GM12875 (cell line): ENCODE results near the gene GAB1.

ENCODE experiments used
- H3K4me3 ChIP-seq: one replicate; pipeline ENCODE4 v1.5.1; 2011; ENCODE audit warnings: low read depth, low read length, control low read depth
- TF ChIP-seq, protein P1 (sequence below): IDR thresholded peaks from 2 replicates; pipeline ENCODE4 v1.5.1; 2011; ENCODE audit warnings: low read depth, mild to moderate bottlenecking, control low read depth, inconsistent platforms, low read length, moderate library complexity, borderline replicate concordance; ENCODE audit not compliant: insufficient read depth

GAB1 gene

DNA sequence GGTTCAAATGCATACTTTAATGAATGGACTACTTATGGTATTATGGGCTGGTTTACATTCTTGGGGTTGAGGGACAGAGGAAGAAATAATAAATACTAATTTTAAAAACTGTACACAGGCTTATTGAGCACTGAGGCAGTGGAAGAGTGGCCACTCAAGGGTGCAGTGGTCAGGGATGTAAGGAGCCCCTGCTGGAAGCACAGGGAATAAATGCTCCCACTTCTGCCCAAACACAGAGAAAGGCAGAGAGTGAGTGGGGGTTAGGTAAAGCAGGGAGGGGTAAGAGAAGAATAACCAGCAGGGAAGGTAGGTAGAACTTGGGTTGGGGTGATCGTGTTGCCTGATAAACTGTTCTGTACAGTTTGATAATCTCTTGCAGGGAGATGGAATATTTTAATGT, 60.0 kb downstream of the GAB1 start:
- TF ChIP-seq, protein P1, sequence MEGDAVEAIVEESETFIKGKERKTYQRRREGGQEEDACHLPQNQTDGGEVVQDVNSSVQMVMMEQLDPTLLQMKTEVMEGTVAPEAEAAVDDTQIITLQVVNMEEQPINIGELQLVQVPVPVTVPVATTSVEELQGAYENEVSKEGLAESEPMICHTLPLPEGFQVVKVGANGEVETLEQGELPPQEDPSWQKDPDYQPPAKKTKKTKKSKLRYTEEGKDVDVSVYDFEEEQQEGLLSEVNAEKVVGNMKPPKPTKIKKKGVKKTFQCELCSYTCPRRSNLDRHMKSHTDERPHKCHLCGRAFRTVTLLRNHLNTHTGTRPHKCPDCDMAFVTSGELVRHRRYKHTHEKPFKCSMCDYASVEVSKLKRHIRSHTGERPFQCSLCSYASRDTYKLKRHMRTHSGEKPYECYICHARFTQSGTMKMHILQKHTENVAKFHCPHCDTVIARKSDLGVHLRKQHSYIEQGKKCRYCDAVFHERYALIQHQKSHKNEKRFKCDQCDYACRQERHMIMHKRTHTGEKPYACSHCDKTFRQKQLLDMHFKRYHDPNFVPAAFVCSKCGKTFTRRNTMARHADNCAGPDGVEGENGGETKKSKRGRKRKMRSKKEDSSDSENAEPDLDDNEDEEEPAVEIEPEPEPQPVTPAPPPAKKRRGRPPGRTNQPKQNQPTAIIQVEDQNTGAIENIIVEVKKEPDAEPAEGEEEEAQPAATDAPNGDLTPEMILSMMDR: no peak
- no peak overlapping the region for H3K4me3 ChIP-seq

DNA sequence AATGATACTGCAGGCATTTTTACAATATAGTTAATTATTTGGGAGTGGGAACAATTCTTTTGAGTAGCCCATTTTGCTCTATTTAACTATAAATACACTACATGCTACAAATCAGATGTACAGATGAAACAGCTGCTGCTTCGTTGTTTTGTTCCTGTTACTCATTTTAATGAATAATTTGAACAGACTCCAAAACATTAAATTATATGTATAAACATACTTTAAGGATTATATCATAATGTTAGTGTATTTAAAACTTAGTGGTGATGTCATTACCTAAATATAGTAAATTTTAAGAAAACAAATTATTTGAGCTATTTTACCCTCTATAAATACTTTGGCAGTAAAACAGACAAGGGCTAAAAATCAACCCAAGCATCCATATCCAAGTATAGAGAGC, 60.7 kb downstream of the GAB1 start:
- TF ChIP-seq, protein P1: no peak
- no peak overlapping the region for H3K4me3 ChIP-seq

DNA sequence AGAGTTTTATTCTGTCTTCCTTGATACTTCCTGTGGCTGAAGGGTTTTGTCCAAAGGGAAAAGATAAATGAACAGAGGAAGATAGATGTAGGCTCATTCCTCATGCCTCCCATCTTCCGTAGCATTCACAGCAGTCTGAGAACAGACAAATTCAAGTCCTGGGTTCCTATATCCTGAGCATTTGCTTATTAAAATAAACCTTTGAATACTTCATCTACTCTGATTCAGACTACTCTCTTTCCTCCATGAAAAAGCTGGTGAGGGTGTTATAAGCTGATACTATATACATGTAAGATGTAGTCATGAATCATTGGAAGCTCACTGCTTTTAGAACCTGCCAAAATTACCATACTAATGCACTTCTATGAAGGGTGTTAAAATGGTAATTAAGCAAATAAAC, 61.2 kb downstream of the GAB1 start:
- TF ChIP-seq, protein P1: no peak

DNA sequence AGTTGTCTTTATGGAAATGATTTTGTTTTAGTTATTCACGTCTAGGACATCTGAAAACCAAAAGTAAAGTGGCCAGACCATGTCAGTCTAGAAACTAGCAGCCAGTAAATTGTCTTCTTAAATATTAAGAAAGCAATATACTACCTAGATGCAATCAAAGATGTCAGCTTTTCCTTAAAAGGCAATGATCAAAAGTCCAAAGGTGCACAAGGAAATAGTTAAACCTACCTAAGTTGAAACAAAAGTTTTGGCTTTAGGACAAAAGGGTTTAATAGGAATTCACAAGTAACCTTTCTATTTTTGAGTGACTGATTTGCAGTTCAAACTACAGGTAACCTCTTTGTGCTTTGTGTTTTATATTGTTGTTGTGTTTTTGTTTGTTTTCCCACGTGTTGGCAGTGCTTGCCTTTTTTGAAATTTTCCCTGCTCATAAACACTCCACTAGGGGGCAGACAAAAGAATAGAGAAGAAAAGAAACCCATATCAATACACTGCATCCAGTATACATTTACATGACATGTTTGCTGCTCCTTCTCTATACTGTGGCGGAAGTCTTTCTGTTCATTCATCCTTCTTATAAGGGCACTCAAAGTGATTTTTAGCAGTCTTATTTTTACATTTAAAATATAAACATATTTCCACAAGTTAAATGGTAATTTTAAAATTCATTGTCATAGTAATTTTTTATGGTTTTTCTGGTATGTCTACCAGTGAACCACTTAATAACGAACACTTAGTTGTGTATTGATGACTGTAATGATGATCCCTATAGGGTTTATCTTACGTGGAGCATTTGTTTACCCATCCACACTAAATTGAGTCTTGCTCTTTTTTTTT, 62.7 kb downstream of the GAB1 start:
- no peak overlapping the region for H3K4me3 ChIP-seq
- TF ChIP-seq, protein P1: peak; percentile 54; the same call in 1 of the 2 replicates

More for the DNA sequence above, 61.2 kb downstream of the GAB1 start:
- no peak overlapping the region for H3K4me3 ChIP-seq

DNA sequence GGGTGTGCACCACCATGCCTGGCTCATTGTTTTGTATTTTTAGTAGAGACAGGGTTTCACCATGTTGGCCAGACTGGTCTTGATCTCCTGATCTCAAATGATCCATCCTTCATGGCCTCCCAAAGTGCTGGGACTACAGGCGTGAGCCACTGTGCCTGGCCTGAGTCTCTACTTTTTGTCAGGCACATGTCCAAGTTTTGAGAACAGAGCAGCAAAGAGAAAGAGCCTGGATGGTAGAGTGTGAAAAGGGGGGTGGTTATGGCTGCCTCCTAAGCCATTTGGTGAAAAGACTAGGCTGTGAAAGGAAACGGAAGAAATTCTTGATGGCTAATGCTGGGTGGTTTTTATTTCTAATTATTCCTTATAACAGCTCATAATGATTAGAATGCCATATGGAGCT, 63.4 kb downstream of the GAB1 start:
- TF ChIP-seq, protein P1: no peak

DNA sequence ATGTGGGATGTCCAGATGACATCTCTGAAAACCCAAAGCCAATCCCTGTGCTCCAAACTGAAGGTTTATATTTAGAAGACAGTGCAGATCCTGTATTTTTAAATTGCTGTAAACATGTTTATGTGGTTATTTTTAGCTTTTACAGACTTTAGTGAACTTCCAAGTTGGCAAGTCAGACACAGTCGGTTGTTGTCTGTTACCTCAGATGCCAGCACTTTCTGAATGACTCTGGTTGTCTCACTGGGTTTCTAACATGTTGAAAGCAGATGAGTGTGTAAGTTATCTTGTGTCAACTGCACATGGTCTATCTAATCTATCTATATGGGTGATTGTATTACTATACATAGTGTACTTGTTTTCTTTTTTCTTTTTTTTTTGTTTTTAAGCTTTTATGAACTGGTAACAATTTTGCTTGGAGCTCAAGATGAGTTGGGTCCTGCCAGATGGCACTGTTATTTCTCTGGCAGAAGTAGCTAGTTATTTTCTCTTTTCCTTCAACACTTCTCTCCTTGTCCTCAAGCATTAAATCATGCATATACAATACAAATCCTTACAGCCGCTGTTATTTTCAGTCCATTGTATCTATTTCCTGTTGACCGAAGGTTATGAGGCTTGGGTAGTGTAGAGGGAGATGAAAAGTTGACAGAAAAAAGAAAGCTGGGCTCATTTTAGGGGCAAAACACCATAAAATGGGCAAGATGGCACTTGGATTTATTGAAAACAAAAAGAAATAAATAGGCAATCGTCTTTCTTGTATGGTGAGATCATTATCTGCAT, 66.3 kb downstream of the GAB1 start:
- H3K4me3 ChIP-seq: no peak overlapping the region
- TF ChIP-seq, protein P1: no peak

More for the DNA sequence above, 63.4 kb downstream of the GAB1 start:
- H3K4me3 ChIP-seq: no peak overlapping the region
